HEK293 (cell line): ENCODE data around the gene OPA3.
A peak's percentile ranks its signal among the peaks of the same experiment; 100 is the strongest.

ENCODE experiments used
- CTCF ChIA-PET: fragments of 350-600 bp; formaldehyde crosslinking; extraction: SDS; loops from one replicate; lab custom pipeline; 2021; ENCODE audit warnings: antibody characterized with exemption; lab: Yijun Ruan, JAX
- POLR2A ChIA-PET: fragments of 300-600 bp; formaldehyde crosslinking; extraction: SDS; loops from one replicate; lab custom pipeline; 2020; ENCODE audit warnings: antibody characterized with exemption, inconsistent platforms; lab: Yijun Ruan, JAX
- H3K27ac ChIP-seq: fragments of 200-500 bp; sonication (Bioruptor generic); 2 replicates; pipeline ENCODE4 v1.5.1; 2014; ENCODE audit warnings: low read depth, low read length, control low read depth, inconsistent platforms; ENCODE audit errors: extremely low read depth
- H3K36me3 ChIP-seq, 2 experiments: fragments of 200-500 bp in 1 of 2; sonication (Bioruptor generic) in 1 of 2; 1 replicate in 1 of 2; 2 replicates in 1 of 2; pipeline ENCODE4 v1.5.1; 2014 to 2017; ENCODE audit warnings: inconsistent platforms in 2 of 2, low read length in 2 of 2; ENCODE audit not compliant: control insufficient read depth in 2 of 2, insufficient read depth in 1 of 2
- H3K4me1 ChIP-seq: fragments of 200-500 bp; sonication (Bioruptor generic); 2 replicates; pipeline ENCODE4 v1.5.1; 2014; ENCODE audit warnings: mild to moderate bottlenecking, low read length, inconsistent platforms; ENCODE audit not compliant: control insufficient read depth, insufficient read depth
- H3K4me3 ChIP-seq: 2 replicates; pipeline ENCODE4 v1.5.1; 2011; ENCODE audit warnings: low read depth, mild to moderate bottlenecking, control low read depth, low read length, moderate library complexity
- H3K9me3 ChIP-seq: fragments of 200-500 bp; sonication (Bioruptor generic); 2 replicates; pipeline ENCODE4 v1.5.1; 2014; ENCODE audit warnings: low read depth, low read length, inconsistent platforms; ENCODE audit not compliant: control insufficient read depth, insufficient read depth
- ATF2 ChIP-seq: fragments of 450-650 bp; formaldehyde crosslinking; IDR thresholded peaks from 2 replicates; pipeline ENCODE4 v1.5.1; 2016; ENCODE audit warnings: missing biosample characterization, missing genetic modification characterization, low read depth
- BCL11A ChIP-seq: fragments of 450-650 bp; formaldehyde crosslinking; IDR thresholded peaks from 2 replicates; pipeline ENCODE4 v1.5.1; 2016; ENCODE audit warnings: low read depth, missing biosample characterization, missing genetic modification characterization
- BCL6B ChIP-seq: fragments of 450-650 bp; formaldehyde crosslinking; IDR thresholded peaks from 2 replicates; pipeline ENCODE4 v1.5.1; 2017; ENCODE audit warnings: missing biosample characterization, missing genetic modification characterization
- HOXA7 ChIP-seq: sonication (generic); formaldehyde crosslinking; IDR thresholded peaks from 2 replicates; pipeline ENCODE4 v1.8.1; 2022; ENCODE audit warnings: missing genetic modification reagents, borderline replicate concordance
- KLF16 ChIP-seq: fragments of 450-650 bp; formaldehyde crosslinking; IDR thresholded peaks from 2 replicates; pipeline ENCODE4 v1.5.1; 2017; ENCODE audit warnings: missing biosample characterization, missing genetic modification characterization
- PRDM10 ChIP-seq: fragments of 450-650 bp; formaldehyde crosslinking; IDR thresholded peaks from 2 replicates; pipeline ENCODE4 v1.5.1; 2016; ENCODE audit warnings: missing biosample characterization, missing genetic modification characterization
- SALL2 ChIP-seq: fragments of 450-650 bp; formaldehyde crosslinking; IDR thresholded peaks from 2 replicates; pipeline ENCODE4 v1.5.0; 2017; ENCODE audit warnings: missing biosample characterization, mild to moderate bottlenecking, missing genetic modification characterization, borderline replicate concordance
- SP2 ChIP-seq: fragments of 450-650 bp; formaldehyde crosslinking; IDR thresholded peaks from 2 replicates; pipeline ENCODE4 v1.5.1; 2016; ENCODE audit warnings: missing biosample characterization, missing genetic modification characterization
- ZBTB10 ChIP-seq: fragments of 450-650 bp; formaldehyde crosslinking; IDR thresholded peaks from 2 replicates; pipeline ENCODE4 v1.5.1; 2016; ENCODE audit warnings: missing biosample characterization, missing genetic modification characterization
- ZBTB6 ChIP-seq: fragments of 450-650 bp; formaldehyde crosslinking; IDR thresholded peaks from 2 replicates; pipeline ENCODE4 v1.5.1; 2017; ENCODE audit warnings: missing biosample characterization, missing genetic modification characterization
- ZBTB8A ChIP-seq: fragments of 450-650 bp; formaldehyde crosslinking; IDR thresholded peaks from 2 replicates; pipeline ENCODE4 v1.5.1; 2016; ENCODE audit warnings: missing biosample characterization, missing genetic modification characterization
- ZNF114 ChIP-seq: fragments of 450-650 bp; formaldehyde crosslinking; IDR thresholded peaks from 2 replicates; pipeline ENCODE4 v1.5.0; 2017; ENCODE audit warnings: missing biosample characterization, missing genetic modification characterization
- ZNF121 ChIP-seq: fragments of 450-650 bp; formaldehyde crosslinking; IDR thresholded peaks from 2 replicates; pipeline ENCODE4 v1.5.1; 2016; ENCODE audit warnings: missing biosample characterization, missing genetic modification characterization
- ZNF132 ChIP-seq: fragments of 450-650 bp; formaldehyde crosslinking; IDR thresholded peaks from 2 replicates; pipeline ENCODE4 v1.5.1; 2017; ENCODE audit warnings: missing biosample characterization, missing genetic modification characterization, borderline replicate concordance
- ZNF133 ChIP-seq: fragments of 450-650 bp; formaldehyde crosslinking; IDR thresholded peaks from 2 replicates; pipeline ENCODE4 v1.5.1; 2016; ENCODE audit warnings: missing biosample characterization, missing genetic modification characterization
- ZNF140 ChIP-seq: fragments of 450-650 bp; formaldehyde crosslinking; IDR thresholded peaks from 2 replicates; pipeline ENCODE4 v1.5.1; 2016; ENCODE audit warnings: missing biosample characterization, missing genetic modification characterization
- ZNF18 ChIP-seq: fragments of 450-650 bp; formaldehyde crosslinking; IDR thresholded peaks from 2 replicates; pipeline ENCODE4 v1.5.1; 2016; ENCODE audit warnings: missing biosample characterization, missing genetic modification characterization
- ZNF214 ChIP-seq: fragments of 450-650 bp; formaldehyde crosslinking; IDR thresholded peaks from 2 replicates; pipeline ENCODE4 v1.5.1; 2017; ENCODE audit warnings: missing biosample characterization, mild to moderate bottlenecking, missing genetic modification characterization, borderline replicate concordance
- ZNF335 ChIP-seq: fragments of 450-650 bp; formaldehyde crosslinking; conservative IDR thresholded peaks from 2 replicates; pipeline ENCODE4 v1.5.1; 2016; ENCODE audit warnings: missing biosample characterization, missing genetic modification characterization
- ZNF670 ChIP-seq: fragments of 450-650 bp; formaldehyde crosslinking; IDR thresholded peaks from 2 replicates; pipeline ENCODE4 v1.5.1; 2016; ENCODE audit warnings: missing biosample characterization, missing genetic modification characterization, low read depth
- ZNF707 ChIP-seq: fragments of 450-650 bp; formaldehyde crosslinking; IDR thresholded peaks from 2 replicates; pipeline ENCODE4 v1.5.1; 2016; ENCODE audit warnings: missing biosample characterization, missing genetic modification characterization
- ZNF843 ChIP-seq: fragments of 450-650 bp; formaldehyde crosslinking; IDR thresholded peaks from 2 replicates; pipeline ENCODE4 v1.5.1; 2016; ENCODE audit warnings: missing biosample characterization, missing genetic modification characterization
- ZXDB ChIP-seq: fragments of 450-650 bp; formaldehyde crosslinking; IDR thresholded peaks from 2 replicates; pipeline ENCODE4 v1.5.1; 2016; ENCODE audit warnings: missing biosample characterization, missing genetic modification characterization

Gene OPA3

GRCh38 chr19:45478454-45479238, 106.0 kb downstream of the OPA3 start:
- POLR2A ChIA-PET: interaction anchor here (0.6 to 3.3 kb wide), 19 partner anchors 9 to 214 kb away, joined by 3 to 41 read pairs (median 4); partner anchors contain the start of genes ERCC2, FOSB and QPCTL
- H3K4me3 ChIP-seq: peak overlapping the region; percentile 52
- no peak for TF ChIP-seq SALL2 (tag by site-specific recombination)
- no peak for TF ChIP-seq ZNF18 (tag by site-specific recombination)
- TF ChIP-seq SP2: no peak
- TF ChIP-seq ATF2 (tag by site-specific recombination): 0 out of 2 replicates have a peak, but pooled peaks have one; percentile 4
- TF ChIP-seq ZNF114 (tag by site-specific recombination): no peak
- TF ChIP-seq ZNF140: no peak
- TF ChIP-seq ZBTB8A (tag by site-specific recombination): peak; percentile 85
- TF ChIP-seq BCL6B (tag by site-specific recombination): no peak
- TF ChIP-seq ZBTB10: peak; percentile 92
- no peak for TF ChIP-seq BCL11A (tag by site-specific recombination)
- peak; percentile 85 for TF ChIP-seq ZNF335 (tag by site-specific recombination)
- peak; percentile 42; the same call in 1 of the 2 replicates for TF ChIP-seq ZNF843 (tag by site-specific recombination)
- TF ChIP-seq ZNF214 (tag by site-specific recombination): no peak
- TF ChIP-seq ZBTB6 (tag by site-specific recombination): peak; percentile 36; the same call in 1 of the 2 replicates
- TF ChIP-seq ZNF121 (tag by site-specific recombination): no peak
- no peak for TF ChIP-seq ZNF670
- peak; percentile 64; the same call in 1 of the 2 replicates for TF ChIP-seq KLF16 (tag by site-specific recombination)
- TF ChIP-seq ZNF133: no peak
- TF ChIP-seq HOXA7 (CRISPR knock-in tag): no peak
- TF ChIP-seq ZNF707 (tag by site-specific recombination): no peak
- TF ChIP-seq ZNF132 (tag by site-specific recombination): no peak
- TF ChIP-seq ZXDB: peak; percentile 80
- peak; percentile 81 for TF ChIP-seq PRDM10 (tag by site-specific recombination)

More at GRCh38 chr19:45478454-45479238, 106.0 kb downstream of the OPA3 start:
- no peaks in the 10 kb centered on the region for H3K9me3 ChIP-seq
- H3K4me1 ChIP-seq: no peaks in the 10 kb centered on the region
- peak overlapping the region; percentile 98 for H3K27ac ChIP-seq
- CTCF ChIA-PET: interaction anchor here (0.6 to 8.5 kb wide), 56 partner anchors 9 to 1732 kb away, joined by 3 to 295 read pairs (median 4); partner anchors contain the start of genes FOSB, OPA3, PPP1R13L and RTN2
- no peaks in the 10 kb centered on the region for H3K36me3 ChIP-seq
